ENCODE data around the gene POU3F2.

GRCh38 chr6:98794307-98794842, 40.0 kb upstream of the POU3F2 start:
- no peak for TF ChIP-seq CTCF (IDR thresholded peaks at IDR 0.05; ENCODE audit: low read length)
- no peak for TF ChIP-seq EZH2 (optimal IDR thresholded peaks at IDR 0.05; ENCODE audit: low read depth, low read length)
- no peak for TF ChIP-seq EZH2phosphoT487 (IDR thresholded peaks at IDR 0.05; ENCODE audit: low read length)

All from MM.1S (cell line).